Liver (tissue), 9 donors: ENCODE data around the gene PIGN. TPM values are rescaled to one million over a fixed set of nuclear protein-coding genes. Genes with fewer than 3 reads are reported as not detected.

ENCODE experiments used
- DNase-seq: peaks from one replicate; pipeline ENCODE4 v3.0.0-alpha.2; 2017; ENCODE audit warnings: low spot score
- H3K27ac ChIP-seq, 2 donors: one replicate each; pipeline ENCODE4 v1.7.0; 2013; ENCODE audit warnings: inconsistent platforms in 2 of 2, low read length in 2 of 2, control low read depth in 1 of 2, low read depth in 1 of 2, mild to moderate bottlenecking in 1 of 2
- H3K27me3 ChIP-seq, 4 donors: one replicate each; pipeline versions ENCODE4 v1.6.1 to v1.7.0; 2013; ENCODE audit warnings: low read length in 3 of 4, inconsistent platforms in 1 of 4, mild to moderate bottlenecking in 1 of 4, moderate library complexity in 1 of 4; ENCODE audit not compliant: control insufficient read depth in 4 of 4, insufficient read depth in 4 of 4
- H3K36me3 ChIP-seq, 4 donors: one replicate each; pipeline versions ENCODE4 v1.6.1 to v1.7.0; 2013; ENCODE audit warnings: low read length in 3 of 4, mild to moderate bottlenecking in 3 of 4, low read depth in 1 of 4, moderate library complexity in 1 of 4; ENCODE audit not compliant: control insufficient read depth in 4 of 4, insufficient read depth in 3 of 4
- H3K4me1 ChIP-seq, 4 donors: one replicate each; pipeline versions ENCODE4 v1.6.1 to v1.7.0; 2013; ENCODE audit warnings: low read length in 3 of 4, mild to moderate bottlenecking in 3 of 4, moderate library complexity in 1 of 4; ENCODE audit not compliant: control insufficient read depth in 4 of 4, insufficient read depth in 4 of 4
- H3K4me3 ChIP-seq, 3 donors: one replicate each; pipeline versions ENCODE4 v1.6.1 to v1.7.0; 2013; ENCODE audit warnings: low read length in 3 of 3, control low read depth in 1 of 3, low read depth in 1 of 3, mild to moderate bottlenecking in 1 of 3
- H3K9ac ChIP-seq, 2 donors: one replicate each; pipeline ENCODE4 v1.7.0; 2013; ENCODE audit warnings: low read length in 2 of 2, mild to moderate bottlenecking in 2 of 2, moderate library complexity in 2 of 2, control low read depth in 1 of 2, low read depth in 1 of 2
- H3K9me3 ChIP-seq, 4 donors: one replicate each; pipeline versions ENCODE4 v1.6.1 to v1.7.0; 2013; ENCODE audit warnings: low read length in 3 of 4; ENCODE audit not compliant: control insufficient read depth in 4 of 4
- ATF3 ChIP-seq: IDR thresholded peaks from 2 replicates; pipeline ENCODE4 v1.6.1; 2016; ENCODE audit warnings: antibody characterized with exemption
- HNF4G ChIP-seq: IDR thresholded peaks from 2 replicates; pipeline ENCODE4 v1.6.1; 2016; ENCODE audit warnings: antibody characterized with exemption
- JUND ChIP-seq, 2 donors: IDR thresholded peaks; 2 replicates each; pipeline ENCODE4 v1.6.1; 2016; ENCODE audit warnings: antibody characterized with exemption in 2 of 2
- NR2F2 ChIP-seq: IDR thresholded peaks from 2 replicates; pipeline ENCODE4 v1.6.1; 2016; ENCODE audit warnings: antibody characterized with exemption
- SP1 ChIP-seq: IDR thresholded peaks from 2 replicates; pipeline ENCODE4 v1.6.1; 2018; ENCODE audit warnings: antibody characterized with exemption, mild to moderate bottlenecking
- TAF1 ChIP-seq: conservative IDR thresholded peaks from 2 replicates; pipeline ENCODE4 v1.6.1; 2016; ENCODE audit warnings: antibody characterized with exemption, mild to moderate bottlenecking
- WGBS: extraction: QIAGEN DNeasy Blood & Tissue Kit; methylation state at CpG from one replicate; pipeline ENCODE4 v1.1.7; 2013; 5-methylcytosine and 5-hydroxymethylcytosine counted together
- polyA plus RNA-seq, 2 donors: library from polyadenylated mRNA; stranded (reverse) in 1 of 2; unstranded in 1 of 2; fragments of 200-250 nt in 1 of 2; fragments of >200 nt in 1 of 2; fragmentation: Nextera tagmentation in 1 of 2; extraction: Ambion mirVana in 1 of 2; gene quantifications; one replicate each; pipeline versions ENCODE4 v1.2.1 to v1.2.3, GENCODE V29; 2013 to 2015
- total RNA-seq, 2 donors: library from RNA; depleted of rRNA; stranded (reverse); fragments of >200 nt; gene quantifications; one replicate each; pipeline ENCODE4 v1.2.3, GENCODE V29; 2014
- donor health status: healthy.
- donor health status: healthy.
- donor health status: healthy.
- donor health status: healthy.
- donor health status: healthy.

Gene PIGN
- total and polyA plus RNA-seq, 4 donors, result 5.1 to 20.6 (median 12.5) TPM

DNA sequence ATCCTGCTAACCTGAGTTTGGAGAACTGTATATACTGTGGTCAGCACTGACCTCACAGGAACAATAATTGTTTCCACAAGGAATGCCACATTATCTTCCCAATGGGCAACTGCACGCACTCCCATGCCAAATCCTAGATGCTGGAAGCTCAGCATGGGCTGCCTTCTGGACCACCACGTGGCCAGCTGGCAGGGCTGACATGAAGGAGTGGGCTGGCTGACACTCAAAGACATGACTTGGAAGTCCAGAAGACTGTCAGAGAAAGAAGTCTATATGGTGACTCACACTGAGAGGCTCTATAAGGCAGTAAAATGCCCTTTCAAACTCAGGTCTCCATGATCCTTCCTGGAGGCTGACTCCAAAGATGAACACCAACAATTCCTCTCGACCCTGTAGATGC, 195.7 kb downstream of the PIGN start:
- no peak overlapping the region for H3K9ac ChIP-seq
- H3K9me3 ChIP-seq, result no peaks in the 10 kb centered on the region
- H3K4me3 ChIP-seq, result no peak overlapping the region
- 89% methylated on average over 3 of the region's 3 CpGs for WGBS
- no peak overlapping the region for H3K27ac ChIP-seq
- H3K36me3 ChIP-seq, result no peaks in the 10 kb centered on the region
- no peak for DNase-seq
- TF ChIP-seq JUND (IDR thresholded peaks at IDR 0.05) (no peak), TAF1 (no peak), SP1 (no peak), HNF4G (no peak), NR2F2 (no peak), ATF3 (no peak)
- peaks cover 0 to 12% (median 2%) of the 10 kb centered on the region in 4 donors for H3K4me1 ChIP-seq
- H3K27me3 ChIP-seq, result no peaks in the 10 kb centered on the region

Other genes with a start within 250 kb of the PIGN start
- 10 to 100 TPM; 17.5 to 21.7 TPM for gene RELCH, start 199 bp upstream of the PIGN start, total RNA-seq
- gene RELCH, start 199 bp upstream of the PIGN start, polyA plus RNA-seq, result 1 to 10 TPM; 4.3 to 4.6 TPM
- gene TNFRSF11A, start 138.3 kb upstream of the PIGN start, total RNA-seq, result 1 to 10 TPM; 1.3 to 1.8 TPM
- under 1 TPM; 0.32 to 0.48 TPM for gene TNFRSF11A, start 138.3 kb upstream of the PIGN start, polyA plus RNA-seq